HepG2 (cell line): ENCODE data around the gene PIK3R4. TPM values are rescaled to one million over a fixed set of nuclear protein-coding genes. Genes with fewer than 3 reads are reported as not detected.
A peak's percentile ranks its signal among the peaks of the same experiment; 100 is the strongest.

Experiments used
- ATAC-seq: fragments of 200-7000 bp; cut with Tn5 transposase; 3 replicates; pipeline ENCODE4 v1.9.1; 2020; ENCODE audit warnings: mild to moderate bottlenecking, moderate library complexity
- BruUV-seq: library from RNA; stranded (reverse); fragments of 400-500 nt; replicated peaks from 2 replicates; lab custom pipeline; 2021; lab: Mats Ljungman, UMichigan
- CTCF ChIA-PET: fragments of 300-600 bp; formaldehyde crosslinking; extraction: SDS; loops from one replicate; lab custom pipeline; 2021; ENCODE audit warnings: low total read pairs, inconsistent platforms, low intra/inter-chr PET ratio; lab: Yijun Ruan, JAX
- POLR2A ChIA-PET: fragments of 350-600 bp; sonication (Branson Sonifier 250); formaldehyde crosslinking; loops from one replicate; lab custom pipeline; 2020; ENCODE audit warnings: antibody characterized with exemption, inconsistent platforms; lab: Yijun Ruan, JAX
- DNase-seq: peaks from one replicate; pipeline ENCODE4 v3.0.0-alpha.2; 2015; ENCODE audit warnings: low spot score
- FAIRE-seq: peaks from 3 replicates; lab custom pipeline; 2011; peaks lifted over from hg19 to GRCh38; lab: Jason Lieb, UNC
- H2AFZ ChIP-seq: one replicate; pipeline ENCODE4 v1.6.1; 2011; ENCODE audit warnings: low read length, inconsistent platforms
- H3K27ac ChIP-seq: fragments of 300-600 bp; 3 replicates; pipeline ENCODE4 v1.8.0; 2011; ENCODE audit warnings: mixed run types, mild to moderate bottlenecking, mixed read lengths, low read length, inconsistent platforms; ENCODE audit not compliant: insufficient read depth; ENCODE audit errors: extremely low read length
- H3K27me3 ChIP-seq, 2 experiments: fragments of 200-600 bp in 1 of 2; 2 replicates in 1 of 2; 3 replicates in 1 of 2; pipeline versions ENCODE4 v1.6.0 to v1.8.0; 2011; ENCODE audit warnings: low read length in 2 of 2, mild to moderate bottlenecking in 2 of 2, moderate library complexity in 2 of 2, inconsistent platforms in 1 of 2; ENCODE audit not compliant: insufficient read depth in 2 of 2, control insufficient read depth in 1 of 2
- H3K36me3 ChIP-seq, 2 experiments: fragments of 200-600 bp in 1 of 2; replicated peaks in 1 of 2; 2 replicates in 1 of 2; 3 replicates in 1 of 2; pipeline versions ENCODE4 v1.5.1 to v1.8.0; 2011; ENCODE audit warnings: low read length in 2 of 2, inconsistent platforms in 1 of 2; ENCODE audit not compliant: insufficient read depth in 2 of 2, control insufficient read depth in 1 of 2
- H3K4me1 ChIP-seq: 2 replicates; pipeline ENCODE4 v1.5.1; 2012; ENCODE audit warnings: low read length, inconsistent platforms; ENCODE audit not compliant: insufficient read depth
- H3K4me2 ChIP-seq: 2 replicates; pipeline ENCODE4 v1.6.0; 2011; ENCODE audit warnings: low read depth, low read length, inconsistent platforms
- H3K4me3 ChIP-seq, 3 experiments: fragments of 200-600 bp in 1 of 3; sonication (generic), shearing (Covaris generic) in 1 of 3; replicated peaks in 1 of 3; 2 replicates each; pipeline ENCODE4 v1.5.1; 2011 to 2016; ENCODE audit warnings: low read length in 3 of 3, inconsistent platforms in 2 of 3, low read depth in 2 of 3, mild to moderate bottlenecking in 2 of 3, control low read depth in 1 of 3, mixed read lengths in 1 of 3; ENCODE audit not compliant: insufficient read depth in 1 of 3
- H3K79me2 ChIP-seq: one replicate; pipeline ENCODE4 v1.6.1; 2011; ENCODE audit warnings: low read length, inconsistent platforms; ENCODE audit not compliant: insufficient read depth
- H3K9ac ChIP-seq: 2 replicates; pipeline ENCODE4 v1.6.0; 2011; ENCODE audit warnings: mild to moderate bottlenecking, low read depth, low read length, inconsistent platforms; ENCODE audit not compliant: insufficient read depth
- H3K9me3 ChIP-seq: 2 replicates; pipeline ENCODE4 v1.5.1; 2012; ENCODE audit warnings: mild to moderate bottlenecking, low read length
- H4K20me1 ChIP-seq: 2 replicates; pipeline ENCODE4 v1.6.0; 2011; ENCODE audit warnings: inconsistent platforms, mild to moderate bottlenecking, low read length, moderate library complexity; ENCODE audit not compliant: insufficient read depth
- CTCF ChIP-seq: sonication (generic); formaldehyde crosslinking; IDR thresholded peaks from 2 replicates; pipeline ENCODE4 v1.5.0; 2020; ENCODE audit warnings: mild to moderate bottlenecking, missing genetic modification reagents, moderate library complexity
- POLR2AphosphoS5 ChIP-seq: IDR thresholded peaks from 2 replicates; pipeline ENCODE4 v1.6.1; 2012; ENCODE audit warnings: low read depth, low read length
- RAD21 ChIP-seq: fragments of 450-650 bp; formaldehyde crosslinking; IDR thresholded peaks from 2 replicates; pipeline ENCODE4 v1.5.0; 2020; ENCODE audit warnings: mild to moderate bottlenecking
- SMC3 ChIP-seq: IDR thresholded peaks from 2 replicates; pipeline ENCODE4 v1.6.1; 2011; ENCODE audit warnings: low read length, improper control_type of control experiment
- STAG1 ChIP-seq: sonication (generic); formaldehyde crosslinking; IDR thresholded peaks from 2 replicates; pipeline ENCODE4 v1.4.0; 2020; ENCODE audit warnings: missing genetic modification reagents
- TEF ChIP-seq: sonication (generic); formaldehyde crosslinking; IDR thresholded peaks from 2 replicates; pipeline ENCODE4 v1.5.0; 2020; ENCODE audit warnings: missing genetic modification reagents
- WGBS: methylation state at CpG from one replicate; pipeline ENCODE4 v1.1.6; 2017; ENCODE audit warnings: low lambda C conversion rate; 5-methylcytosine and 5-hydroxymethylcytosine counted together
- in situ Hi-C: cut with HindIII; loops from 2 replicates; pipeline ENCODE4 v1.10.0; 2017; ENCODE audit warnings: low pct_unique_long_range_greater_than_20kb; ENCODE audit not compliant: extremely low pct_ligation_motif_present
- intact Hi-C: fragments of 100-400 bp; cut with micrococcal nuclease; formaldehyde crosslinking; loops from one replicate; pipeline ENCODE4 v1.10.0; 2022; ENCODE audit not compliant: unreplicated experiment
- polyA plus RNA-seq, 8 experiments: library from polyadenylated mRNA; depleted of rRNA in 3 of 8; stranded (reverse) in 7 of 8; unstranded in 1 of 8; fragments of >200 nt; fragmentation: Illumina TruSeq in 4 of 8; extraction: Trizol in 4 of 8; gene quantifications; 2 replicates each; pipeline versions ENCODE4 v1.2.1 to v1.2.3, GENCODE V29; 2011 to 2016; ENCODE audit warnings: low read depth in 4 of 8, missing spikeins in 1 of 8, mixed read lengths in 1 of 8; ENCODE audit not compliant: insufficient read depth in 1 of 8
- total RNA-seq, 5 experiments: library from RNA; depleted of rRNA; stranded (reverse); fragments of >200 nt; fragmentation: Illumina TruSeq; extraction: Trizol; gene quantifications; 2 replicates each; pipeline ENCODE4 v1.2.3, GENCODE V29; 2016; ENCODE audit warnings: low read depth in 1 of 5

PIK3R4 gene
- total and polyA plus RNA-seq, 2 of the 13 experiments (the other 11 are each of a cell fraction or from before 2014, with no cell fraction given) = 22.4 to 26.0 TPM

- Histone ChIP-seq H4K20me1 (no peaks in the 10 kb centered on the region), H3K4me2 (peak overlapping the region; percentile 40; the same call in 1 of the 2 replicates), H3K79me2 (no peaks in the 10 kb centered on the region), H3K4me3 (no peak overlapping the region), H2AFZ (no peak overlapping the region), H3K4me1 (no peaks in the 10 kb centered on the region), H3K9me3 (no peaks in the 10 kb centered on the region), H3K36me3 (no peaks in the 10 kb centered on the region), H3K9ac (no peak overlapping the region), H3K27ac (no peak overlapping the region), H3K27me3 (peaks cover 0 to 2% of the 10 kb centered on the region in 2 experiments; a peak in 2 of 5 replicates)
- CTCF ChIA-PET = interaction anchor here (1.9 kb wide), 2 partner anchors 60 to 133 kb away, joined by 6 to 19 read pairs; partner anchors contain the start of gene ATP2C1
- in situ Hi-C loops (no loop called here), intact Hi-C loops (loop anchor here (1.0 to 5.0 kb wide), 2 partner anchors 58 to 133 kb away; no protein-coding TSS in a partner anchor)
- POLR2A ChIA-PET = no interaction called here
- WGBS = 0% methylated on average over 4 of the region's 4 CpGs
- ATAC-seq = peak; percentile 72
- FAIRE-seq = peak; percentile 86
- no TSS peak for BruUV-seq
- peak; percentile 41 for DNase-seq
- TF ChIP-seq POLR2AphosphoS5 (no peak), SMC3 (peak; percentile 68), TEF (CRISPR knock-in tag) (0 out of 2 replicates have a peak, but pooled peaks have one; percentile 55), RAD21 (CRISPR knock-in tag) (peak; percentile 44; the same call in 1 of the 2 replicates), STAG1 (CRISPR knock-in tag) (peak; percentile 70), CTCF (CRISPR knock-in tag) (peak; percentile 73)
Observed at GRCh38 chr3:130759692-130760338, 13.2 kb upstream of the PIK3R4 start.
